Measurements from ENCODE around the gene VMP1. TPM values are rescaled to one million over a fixed set of nuclear protein-coding genes. Genes with fewer than 3 reads are reported as not detected.
"Not testable (repeated sequence)": the region's sequence is repeated elsewhere in the genome, so short reads cannot be mapped to it uniquely, and the experiment has no call there.

The VMP1 gene
- total and polyA plus RNA-seq, 2 donors (not counting 1 experiment from before 2014, with no cell fraction given) = 125 to 235 TPM

DNA sequence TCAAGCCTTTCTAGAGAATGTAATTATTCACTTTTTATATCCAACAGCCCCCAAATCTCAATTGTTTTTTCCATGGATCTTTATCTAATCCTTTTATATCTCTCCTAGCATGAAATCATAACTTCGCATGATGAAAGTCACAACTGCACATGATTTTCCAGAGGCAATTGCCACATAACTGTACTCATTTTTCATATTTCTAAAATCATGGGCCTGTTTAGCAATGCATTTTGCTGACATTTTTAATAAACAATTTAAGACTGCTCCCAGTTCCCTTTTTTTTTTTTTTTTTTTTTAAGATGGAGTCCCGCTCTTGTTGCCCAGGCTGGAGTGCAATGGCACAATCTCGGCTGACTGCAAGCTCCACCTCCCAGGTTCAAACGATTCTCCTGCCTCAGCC is 83.5 kb downstream of the VMP1 start:
- Histone ChIP-seq H4K20me1 (ENCODE audit: control insufficient read depth, extremely low read depth, insufficient read depth, low read length) (no peaks in the 10 kb centered on the region), H3K27ac (ENCODE audit: insufficient read depth, low read length) (no peak overlapping the region), H3K4me3 (replicated peaks in 1 of 4; ENCODE audit: control extremely low read depth in 1 of 4, insufficient read depth in 1 of 4, low read depth in 3 of 4, low read length in 4 of 4) (no peak overlapping the region), H3K27me3 (ENCODE audit: control insufficient read depth, insufficient read depth, low read length) (no peaks in the 10 kb centered on the region), H3K9ac (ENCODE audit: insufficient read depth, low read length) (no peak overlapping the region), H3K36me3 (ENCODE audit: control insufficient read depth, insufficient read depth, low read length) (no peaks in the 10 kb centered on the region), H3K4me1 (ENCODE audit: control insufficient read depth, extremely low read depth, insufficient read depth, low read length) (peaks cover 9% of the 10 kb centered on the region), H3K9me3 (ENCODE audit: control insufficient read depth, insufficient read depth, low read depth, low read length) (no peaks in the 10 kb centered on the region), H2AFZ (ENCODE audit: low read length) (no peak overlapping the region), H3K79me2 (ENCODE audit: control insufficient read depth, insufficient read depth, low read length) (no peaks in the 10 kb centered on the region), H3K4me2 (ENCODE audit: extremely low read depth, insufficient read depth, low read length) (no peak overlapping the region)
- no peak for TF ChIP-seq EZH2 (IDR thresholded peaks at IDR 0.05; ENCODE audit: low read length, missing control alignments)
- TF ChIP-seq, protein P1, sequence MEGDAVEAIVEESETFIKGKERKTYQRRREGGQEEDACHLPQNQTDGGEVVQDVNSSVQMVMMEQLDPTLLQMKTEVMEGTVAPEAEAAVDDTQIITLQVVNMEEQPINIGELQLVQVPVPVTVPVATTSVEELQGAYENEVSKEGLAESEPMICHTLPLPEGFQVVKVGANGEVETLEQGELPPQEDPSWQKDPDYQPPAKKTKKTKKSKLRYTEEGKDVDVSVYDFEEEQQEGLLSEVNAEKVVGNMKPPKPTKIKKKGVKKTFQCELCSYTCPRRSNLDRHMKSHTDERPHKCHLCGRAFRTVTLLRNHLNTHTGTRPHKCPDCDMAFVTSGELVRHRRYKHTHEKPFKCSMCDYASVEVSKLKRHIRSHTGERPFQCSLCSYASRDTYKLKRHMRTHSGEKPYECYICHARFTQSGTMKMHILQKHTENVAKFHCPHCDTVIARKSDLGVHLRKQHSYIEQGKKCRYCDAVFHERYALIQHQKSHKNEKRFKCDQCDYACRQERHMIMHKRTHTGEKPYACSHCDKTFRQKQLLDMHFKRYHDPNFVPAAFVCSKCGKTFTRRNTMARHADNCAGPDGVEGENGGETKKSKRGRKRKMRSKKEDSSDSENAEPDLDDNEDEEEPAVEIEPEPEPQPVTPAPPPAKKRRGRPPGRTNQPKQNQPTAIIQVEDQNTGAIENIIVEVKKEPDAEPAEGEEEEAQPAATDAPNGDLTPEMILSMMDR (conservative IDR thresholded peaks at IDR 0.05 in 1 of 2, IDR thresholded peaks at IDR 0.05 in 1 of 2; ENCODE audit: low read depth in 1 of 2, low read length in 2 of 2) = no peak
- DNase-seq (ENCODE audit: low read depth in 2 of 2) = peak in 1 of 2 donors; percentile 76

DNA sequence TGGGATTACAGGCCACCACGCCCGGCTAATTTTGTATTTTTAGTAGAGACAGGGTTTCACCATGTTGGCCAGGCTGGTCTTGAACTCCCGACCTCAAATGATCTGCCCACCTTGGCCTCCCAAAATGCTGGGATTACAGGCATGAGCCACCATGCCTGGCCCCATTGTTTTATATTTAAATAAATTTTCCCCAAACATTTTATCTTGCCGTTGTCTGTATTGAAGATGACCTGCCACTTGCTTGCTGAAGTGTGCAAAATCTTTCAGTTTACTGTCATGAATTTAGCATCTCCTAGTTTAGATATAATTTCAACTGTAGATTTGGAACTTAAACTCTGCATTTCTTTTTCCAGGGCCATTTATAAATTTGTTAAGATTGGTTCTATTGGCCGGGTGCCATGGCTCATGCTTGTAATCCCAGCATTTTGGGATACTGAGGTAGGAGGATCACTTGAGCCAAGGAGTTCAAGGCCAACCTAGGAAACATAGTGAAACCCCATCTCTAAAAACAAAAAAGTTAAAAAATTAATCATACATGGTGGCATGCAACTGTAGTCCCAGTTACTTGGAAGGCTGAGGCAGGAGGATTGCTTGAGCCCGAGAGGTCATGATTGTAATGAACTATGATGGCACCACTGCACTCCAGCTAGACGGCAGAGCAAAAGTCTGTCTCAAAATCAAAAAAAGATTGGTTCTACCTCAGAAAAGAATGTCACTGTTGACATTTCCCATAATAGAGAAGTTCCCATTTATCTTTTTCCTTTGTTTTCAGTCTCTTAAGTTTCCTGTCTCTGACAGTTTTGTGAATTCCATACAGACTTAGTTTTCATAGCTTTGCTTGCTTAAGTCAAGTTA is 84.4 kb downstream of the VMP1 start:
- Histone ChIP-seq H3K9ac (ENCODE audit: insufficient read depth, low read length) (no peak overlapping the region), H2AFZ (ENCODE audit: low read length) (no peak overlapping the region), H4K20me1 (ENCODE audit: control insufficient read depth, extremely low read depth, insufficient read depth, low read length) (no peaks in the 10 kb centered on the region), H3K79me2 (ENCODE audit: control insufficient read depth, insufficient read depth, low read length) (no peaks in the 10 kb centered on the region), H3K4me3 (replicated peaks in 1 of 4; ENCODE audit: control extremely low read depth in 1 of 4, insufficient read depth in 1 of 4, low read depth in 3 of 4, low read length in 4 of 4) (no peak overlapping the region), H3K4me2 (ENCODE audit: extremely low read depth, insufficient read depth, low read length) (no peak overlapping the region), H3K9me3 (ENCODE audit: control insufficient read depth, insufficient read depth, low read depth, low read length) (no peaks in the 10 kb centered on the region), H3K27ac (ENCODE audit: insufficient read depth, low read length) (no peak overlapping the region), H3K36me3 (ENCODE audit: control insufficient read depth, insufficient read depth, low read length) (no peaks in the 10 kb centered on the region), H3K4me1 (ENCODE audit: control insufficient read depth, extremely low read depth, insufficient read depth, low read length) (peaks cover 9% of the 10 kb centered on the region), H3K27me3 (ENCODE audit: control insufficient read depth, insufficient read depth, low read length) (no peaks in the 10 kb centered on the region)
- TF ChIP-seq, protein P1 (conservative IDR thresholded peaks at IDR 0.05 in 1 of 2, IDR thresholded peaks at IDR 0.05 in 1 of 2; ENCODE audit: low read depth in 1 of 2, low read length in 2 of 2) = no peak
- TF ChIP-seq EZH2 (IDR thresholded peaks at IDR 0.05; ENCODE audit: low read length, missing control alignments) = no peak
- DNase-seq (ENCODE audit: low read depth in 2 of 2) = peak in 1 of 2 donors; percentile 95

DNA sequence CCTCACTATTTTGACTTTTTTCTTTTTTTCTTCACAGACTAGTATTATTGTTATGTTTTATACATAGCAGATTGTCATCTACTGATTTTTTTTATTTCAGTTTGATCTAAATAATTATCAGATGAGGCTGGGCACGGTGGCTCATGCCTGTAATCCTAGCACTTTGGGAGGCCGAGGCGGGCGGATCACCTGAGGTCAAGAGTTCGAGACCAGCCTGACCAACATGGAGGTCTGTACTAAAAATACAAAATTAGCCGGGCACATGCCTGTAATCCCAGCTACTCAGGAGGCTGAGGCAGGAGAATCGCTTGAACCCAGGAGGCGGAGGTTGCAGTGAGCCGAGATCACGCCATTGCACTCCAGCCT is 85.0 kb downstream of the VMP1 start:
- H3K4me2 ChIP-seq (ENCODE audit: extremely low read depth, insufficient read depth, low read length); H3K79me2 ChIP-seq (ENCODE audit: control insufficient read depth, insufficient read depth, low read length); H3K27me3 ChIP-seq (ENCODE audit: control insufficient read depth, insufficient read depth, low read length); H3K27ac ChIP-seq (ENCODE audit: insufficient read depth, low read length); H3K4me1 ChIP-seq (ENCODE audit: control insufficient read depth, extremely low read depth, insufficient read depth, low read length); H3K9ac ChIP-seq (ENCODE audit: insufficient read depth, low read length); H3K9me3 ChIP-seq (ENCODE audit: control insufficient read depth, insufficient read depth, low read depth, low read length); H4K20me1 ChIP-seq (ENCODE audit: control insufficient read depth, extremely low read depth, insufficient read depth, low read length); DNase-seq (ENCODE audit: low read depth in 2 of 2); H2AFZ ChIP-seq (ENCODE audit: low read length); H3K36me3 ChIP-seq (ENCODE audit: control insufficient read depth, insufficient read depth, low read length); H3K4me3 ChIP-seq (replicated peaks in 1 of 4; ENCODE audit: control extremely low read depth in 1 of 4, insufficient read depth in 1 of 4, low read depth in 3 of 4, low read length in 4 of 4): not testable (repeated sequence)
